ENCODE measurements around the gene ABCA9. TPM values are rescaled to one million over a fixed set of nuclear protein-coding genes. Genes with fewer than 3 reads are reported as not detected.
A peak's percentile ranks its signal among the peaks of the same experiment; 100 is the strongest.

The ABCA9 gene
- total RNA-seq, 4 donors from 2014 or later, result 5.8 to 23.8 (median 13.9) TPM

DNA sequence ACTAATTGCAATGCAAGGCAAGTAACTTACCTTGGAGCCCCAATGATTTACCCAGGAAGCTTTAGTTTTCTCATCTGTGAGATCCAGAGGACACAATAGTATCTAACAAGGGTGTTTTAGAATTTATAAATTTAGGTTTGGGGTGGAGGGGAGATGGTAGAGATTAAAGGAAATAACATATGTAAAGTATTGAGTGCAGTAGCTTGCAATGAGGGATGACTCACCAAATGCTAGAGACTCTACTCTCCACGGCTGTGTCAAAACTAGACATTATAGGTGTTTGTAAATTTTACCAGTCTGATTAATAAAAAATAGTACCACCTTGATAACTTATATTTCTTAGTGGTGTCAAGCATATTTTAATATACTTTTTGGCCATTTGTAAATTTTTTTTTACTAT lies 3.7 kb upstream of the ABCA9 start:
- Histone ChIP-seq H3K27ac (no peak overlapping the region), H3K4me3 (no peak overlapping the region), H3K9me3 (no peaks in the 10 kb centered on the region), H3K27me3 (no peaks in the 10 kb centered on the region), H3K4me1 (peaks cover 0 to 4% (median 0%) of the 10 kb centered on the region in 4 donors), H3K36me3 (no peaks in the 10 kb centered on the region)
- intact Hi-C loops (cut with DNase I; ENCODE audit: low total_unique reads), result no loop called here
- DNase-seq, result no peak
- TF ChIP-seq POLR2AphosphoS5 (IDR thresholded peaks at IDR 0.05), result no peak
- TF ChIP-seq EP300 (IDR thresholded peaks at IDR 0.05; ENCODE audit: low read depth), result no peak
- TF ChIP-seq, protein P1, sequence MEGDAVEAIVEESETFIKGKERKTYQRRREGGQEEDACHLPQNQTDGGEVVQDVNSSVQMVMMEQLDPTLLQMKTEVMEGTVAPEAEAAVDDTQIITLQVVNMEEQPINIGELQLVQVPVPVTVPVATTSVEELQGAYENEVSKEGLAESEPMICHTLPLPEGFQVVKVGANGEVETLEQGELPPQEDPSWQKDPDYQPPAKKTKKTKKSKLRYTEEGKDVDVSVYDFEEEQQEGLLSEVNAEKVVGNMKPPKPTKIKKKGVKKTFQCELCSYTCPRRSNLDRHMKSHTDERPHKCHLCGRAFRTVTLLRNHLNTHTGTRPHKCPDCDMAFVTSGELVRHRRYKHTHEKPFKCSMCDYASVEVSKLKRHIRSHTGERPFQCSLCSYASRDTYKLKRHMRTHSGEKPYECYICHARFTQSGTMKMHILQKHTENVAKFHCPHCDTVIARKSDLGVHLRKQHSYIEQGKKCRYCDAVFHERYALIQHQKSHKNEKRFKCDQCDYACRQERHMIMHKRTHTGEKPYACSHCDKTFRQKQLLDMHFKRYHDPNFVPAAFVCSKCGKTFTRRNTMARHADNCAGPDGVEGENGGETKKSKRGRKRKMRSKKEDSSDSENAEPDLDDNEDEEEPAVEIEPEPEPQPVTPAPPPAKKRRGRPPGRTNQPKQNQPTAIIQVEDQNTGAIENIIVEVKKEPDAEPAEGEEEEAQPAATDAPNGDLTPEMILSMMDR (IDR thresholded peaks at IDR 0.05), result no peak
- TF ChIP-seq POLR2A (IDR thresholded peaks at IDR 0.05), result no peak
- in situ Hi-C loops (cut with MboI; ENCODE audit: low pct_ligation_motif_present in 1 of 4, low pct_unique_long_range_greater_than_20kb in 1 of 4, low sequenced_read_pairs in 3 of 4), result no loop called here
- WGBS, 2 donors (ENCODE audit: low coverage in 1 of 2), result 57 to 68% methylated on average over 1 of the region's 1 CpG

DNA sequence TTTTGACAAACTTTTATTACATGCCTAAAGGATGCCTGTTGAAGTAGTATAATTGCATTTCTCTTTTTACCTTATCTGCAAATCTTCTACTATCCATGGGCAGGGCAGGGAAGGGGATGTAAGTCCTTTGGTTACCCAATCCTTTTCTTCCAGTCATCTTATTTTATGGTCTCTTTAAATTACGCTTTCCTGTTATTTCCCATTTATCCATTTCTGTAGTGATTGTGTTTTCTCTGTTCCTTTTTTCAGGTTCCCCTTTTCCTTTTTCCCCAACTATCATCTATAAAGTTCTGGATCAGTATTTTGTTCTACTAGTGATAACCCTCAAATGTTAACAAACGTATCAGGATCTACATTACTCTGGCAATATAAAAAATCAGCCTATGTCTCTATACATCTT lies 3.3 kb upstream of the ABCA9 start:
- peak overlapping the region in 1 of 4 donors; percentile 1 for H3K27ac ChIP-seq
- WGBS, 2 donors (ENCODE audit: low coverage in 1 of 2), result 76 to 81% methylated on average over 2 of the region's 2 CpGs
- no peak overlapping the region for H3K4me3 ChIP-seq
- intact Hi-C loops (cut with DNase I; ENCODE audit: low total_unique reads) (no loop called here), in situ Hi-C loops (cut with MboI; ENCODE audit: low pct_ligation_motif_present in 1 of 4, low pct_unique_long_range_greater_than_20kb in 1 of 4, low sequenced_read_pairs in 3 of 4) (no loop called here)
- no peaks in the 10 kb centered on the region for H3K36me3 ChIP-seq
- no peaks in the 10 kb centered on the region for H3K27me3 ChIP-seq
- TF ChIP-seq EP300 (IDR thresholded peaks at IDR 0.05; ENCODE audit: low read depth), result no peak
- no peak for TF ChIP-seq POLR2AphosphoS5 (IDR thresholded peaks at IDR 0.05)
- no peak for TF ChIP-seq POLR2A (IDR thresholded peaks at IDR 0.05)
- TF ChIP-seq, protein P1 (IDR thresholded peaks at IDR 0.05), result no peak
- H3K4me1 ChIP-seq, result peaks cover 0 to 4% (median 0%) of the 10 kb centered on the region in 4 donors
- H3K9me3 ChIP-seq, result no peaks in the 10 kb centered on the region
- no peak for DNase-seq

- H3K9me3 ChIP-seq, result no peaks in the 10 kb centered on the region
- in situ Hi-C loops (cut with MboI; ENCODE audit: low pct_ligation_motif_present in 1 of 4, low pct_unique_long_range_greater_than_20kb in 1 of 4, low sequenced_read_pairs in 3 of 4), result no loop called here
- H3K27ac ChIP-seq, result no peak overlapping the region
- H3K4me1 ChIP-seq, result peaks cover 0 to 5% (median 0%) of the 10 kb centered on the region in 4 donors
- no peak for DNase-seq
- no peaks in the 10 kb centered on the region for H3K27me3 ChIP-seq
- intact Hi-C loops (cut with DNase I; ENCODE audit: low total_unique reads), result no loop called here
- 82 to 87% methylated on average over 4 of the region's 4 CpGs for WGBS, 2 donors (ENCODE audit: low coverage in 1 of 2)
- H3K4me3 ChIP-seq, result no peak overlapping the region
- TF ChIP-seq EP300 (IDR thresholded peaks at IDR 0.05; ENCODE audit: low read depth) (no peak), POLR2AphosphoS5 (IDR thresholded peaks at IDR 0.05) (no peak), POLR2A (IDR thresholded peaks at IDR 0.05) (no peak)
- TF ChIP-seq, protein P1 (IDR thresholded peaks at IDR 0.05), result no peak
- H3K36me3 ChIP-seq, result no peaks in the 10 kb centered on the region
These were observed 2.3 kb upstream of the ABCA9 start for GRCh38 chr17:69062860-69063581.

GRCh38 chr17:69061721-69062556 lies 1.2 kb upstream of the ABCA9 start:
- 85 to 86% methylated on average over 4 of the region's 4 CpGs for WGBS, 2 donors (ENCODE audit: low coverage in 1 of 2)
- in situ Hi-C loops (cut with MboI; ENCODE audit: low pct_ligation_motif_present in 1 of 4, low pct_unique_long_range_greater_than_20kb in 1 of 4, low sequenced_read_pairs in 3 of 4) (no loop called here), intact Hi-C loops (cut with DNase I; ENCODE audit: low total_unique reads) (no loop called here)
- no peak for TF ChIP-seq POLR2AphosphoS5 (IDR thresholded peaks at IDR 0.05)
- no peak for TF ChIP-seq EP300 (IDR thresholded peaks at IDR 0.05; ENCODE audit: low read depth)
- TF ChIP-seq, protein P1 (IDR thresholded peaks at IDR 0.05), result no peak
- no peak for TF ChIP-seq POLR2A (IDR thresholded peaks at IDR 0.05)
- DNase-seq, result no peak
- Histone ChIP-seq H3K4me3 (no peak overlapping the region), H3K9me3 (no peaks in the 10 kb centered on the region), H3K4me1 (peaks cover 0 to 15% (median 0%) of the 10 kb centered on the region in 4 donors), H3K36me3 (no peaks in the 10 kb centered on the region), H3K27me3 (no peaks in the 10 kb centered on the region), H3K27ac (peak overlapping the region in 2 of 4 donors; percentile 22 to 34)

Data from transverse colon (tissue), 4 donors.